ENCODE results near the gene HSFX3.
"Not testable (repeated sequence)": the region's sequence is repeated elsewhere in the genome, so short reads cannot be mapped to it uniquely, and the experiment has no call there.

Gene HSFX3

DNA sequence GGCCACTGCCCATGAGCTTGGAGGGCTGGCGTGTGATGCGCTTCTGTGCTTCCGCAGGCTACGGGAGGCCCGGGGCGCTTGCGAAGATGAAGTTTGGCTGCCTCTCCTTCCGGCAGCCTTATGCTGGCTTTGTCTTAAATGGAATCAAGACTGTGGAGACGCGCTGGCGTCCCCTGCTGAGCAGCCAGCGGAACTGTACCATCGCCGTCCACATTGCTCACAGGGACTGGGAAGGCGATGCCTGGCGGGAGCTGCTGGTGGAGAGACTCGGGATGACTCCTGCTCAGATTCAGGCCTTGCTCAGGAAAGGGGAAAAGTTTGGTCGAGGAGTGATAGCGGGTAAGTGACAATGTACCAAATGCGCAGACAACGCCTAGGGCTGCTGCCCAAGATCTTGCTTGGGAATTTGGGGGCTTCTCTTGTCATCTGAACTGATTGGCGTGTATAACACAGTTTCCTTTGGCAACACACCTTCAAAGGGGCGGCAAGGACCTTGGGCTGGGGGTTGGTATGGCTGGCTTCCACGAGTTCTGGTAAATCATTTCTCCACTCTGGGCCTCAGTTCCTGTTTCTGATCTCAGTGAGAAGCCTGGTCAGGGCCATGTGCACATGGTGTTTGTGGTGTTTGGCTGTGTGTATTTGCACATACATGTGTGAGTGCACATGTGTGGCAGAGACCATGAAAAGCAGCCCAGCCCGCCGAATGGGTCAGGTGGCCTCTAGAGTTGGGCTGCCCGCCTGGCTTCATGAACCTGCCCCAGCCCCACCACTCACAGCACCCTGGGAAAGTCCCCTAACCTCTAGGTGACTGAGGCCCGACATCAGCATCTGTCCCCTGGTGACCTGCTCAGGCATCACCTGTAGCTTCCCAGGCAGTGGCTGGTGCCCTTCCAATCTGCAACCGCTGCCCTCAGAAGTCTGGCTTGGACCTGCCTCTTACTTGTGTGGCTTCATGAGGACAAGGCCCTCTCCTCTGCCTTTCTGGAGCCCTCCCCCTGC, 3.9 kb downstream of the HSFX3 start:
- DNase-seq (ENCODE audit: low spot score): not testable (repeated sequence)

DNA sequence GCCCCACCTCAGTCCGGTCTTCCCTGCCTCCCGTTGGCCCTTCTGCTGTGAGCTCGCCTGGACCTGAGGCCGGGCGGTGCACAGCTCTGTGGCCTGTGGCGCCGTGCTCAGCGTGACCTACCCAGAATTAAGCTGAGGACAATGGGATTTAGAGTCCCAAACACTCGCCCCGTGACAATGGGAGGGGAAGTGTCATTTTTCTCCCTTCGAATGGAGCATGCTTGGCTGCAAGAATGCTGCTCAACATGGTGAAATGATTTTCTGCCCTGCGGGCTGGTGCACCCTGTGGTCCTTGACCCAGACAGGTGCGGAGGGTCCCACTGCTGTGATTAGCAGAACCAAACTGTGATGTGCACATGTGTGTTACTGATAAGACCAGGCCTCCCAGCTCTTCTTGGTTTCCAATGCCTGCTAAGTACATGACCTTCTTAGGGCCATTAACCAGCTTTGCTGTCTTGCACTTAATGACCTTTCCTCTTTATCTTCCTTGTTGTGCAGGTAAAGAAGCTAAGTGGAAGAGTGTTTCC, 8.1 kb downstream of the HSFX3 start:
- DNase-seq (ENCODE audit: low spot score): no peak

DNA sequence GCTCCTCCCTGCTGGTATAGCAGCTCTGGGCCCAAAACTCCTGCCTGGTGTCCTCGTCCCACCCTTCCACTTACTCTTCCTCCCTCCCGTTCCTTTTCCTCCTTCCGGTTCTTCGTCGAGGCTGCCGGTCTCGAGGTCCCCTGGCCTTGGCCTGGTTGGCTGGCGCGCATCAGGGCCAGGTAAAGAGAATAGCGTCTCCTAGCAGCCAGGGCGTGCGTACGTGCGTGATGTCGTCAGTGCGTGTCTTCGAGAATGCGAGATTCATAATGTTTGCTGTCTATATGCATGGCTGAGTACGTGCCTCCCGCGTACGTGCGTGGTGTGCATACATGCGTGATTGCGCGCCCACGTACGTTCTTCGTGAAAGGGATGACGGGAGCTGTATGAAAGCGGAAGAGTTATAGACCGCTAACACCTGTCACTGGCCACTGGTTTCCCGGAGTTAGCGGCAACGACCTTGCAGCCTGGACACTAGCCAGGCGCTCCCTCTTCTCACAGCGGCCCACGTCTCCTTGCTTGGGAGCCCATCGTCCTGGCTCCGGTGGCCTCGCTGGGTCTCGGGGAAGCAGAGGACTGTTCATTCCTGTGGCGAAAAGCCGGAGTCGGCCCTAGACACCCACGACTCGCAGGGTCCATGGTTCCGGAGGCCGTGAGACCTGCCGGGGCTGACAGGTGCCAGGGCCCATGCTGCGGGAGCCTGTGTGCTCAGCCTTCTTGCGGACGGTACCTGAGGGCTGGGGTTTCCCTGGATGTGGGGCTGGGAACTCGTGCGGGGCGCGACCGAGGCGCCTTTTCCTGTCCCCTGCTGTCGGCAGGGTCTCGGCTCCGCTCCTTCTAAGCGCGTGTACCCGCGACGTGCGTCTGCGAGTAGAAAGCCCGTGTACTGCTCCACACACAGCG, 8.9 kb downstream of the HSFX3 start, which contains the start of gene EOLA1:
TSS of gene EOLA1 (plus strand) at position 392 of the 900 bp plus-strand sequence. CDS start 4,619 bp downstream, outside the sequence.
- peak; percentile 81 for DNase-seq (ENCODE audit: low spot score)

DNA sequence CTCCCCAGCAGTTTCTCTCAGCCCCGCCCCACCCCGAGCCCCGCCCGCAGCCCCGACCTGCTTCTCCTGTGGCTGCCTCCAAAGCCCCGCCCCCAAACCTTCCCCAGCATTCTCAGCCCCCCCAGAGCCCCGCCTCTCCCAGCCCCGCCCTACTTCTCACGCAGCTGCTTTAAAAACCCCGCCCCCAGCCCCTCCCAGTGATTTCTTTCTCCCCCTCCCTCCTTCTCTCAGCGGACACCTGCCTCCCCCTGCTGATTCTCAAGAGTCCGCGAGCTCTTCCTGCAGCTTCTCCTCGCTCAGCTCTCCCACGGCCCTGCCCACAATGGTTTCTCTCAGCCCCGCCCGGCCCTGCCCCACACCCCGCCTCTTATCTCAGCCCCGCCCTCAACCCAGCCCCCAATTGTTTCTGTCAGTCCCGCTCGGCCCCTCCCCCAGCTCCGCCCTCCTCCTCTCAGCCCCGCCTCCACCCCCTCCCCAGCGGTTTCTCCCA, 9.5 kb downstream of the HSFX3 start:
- peak; percentile 73 for DNase-seq (ENCODE audit: low spot score)

DNA sequence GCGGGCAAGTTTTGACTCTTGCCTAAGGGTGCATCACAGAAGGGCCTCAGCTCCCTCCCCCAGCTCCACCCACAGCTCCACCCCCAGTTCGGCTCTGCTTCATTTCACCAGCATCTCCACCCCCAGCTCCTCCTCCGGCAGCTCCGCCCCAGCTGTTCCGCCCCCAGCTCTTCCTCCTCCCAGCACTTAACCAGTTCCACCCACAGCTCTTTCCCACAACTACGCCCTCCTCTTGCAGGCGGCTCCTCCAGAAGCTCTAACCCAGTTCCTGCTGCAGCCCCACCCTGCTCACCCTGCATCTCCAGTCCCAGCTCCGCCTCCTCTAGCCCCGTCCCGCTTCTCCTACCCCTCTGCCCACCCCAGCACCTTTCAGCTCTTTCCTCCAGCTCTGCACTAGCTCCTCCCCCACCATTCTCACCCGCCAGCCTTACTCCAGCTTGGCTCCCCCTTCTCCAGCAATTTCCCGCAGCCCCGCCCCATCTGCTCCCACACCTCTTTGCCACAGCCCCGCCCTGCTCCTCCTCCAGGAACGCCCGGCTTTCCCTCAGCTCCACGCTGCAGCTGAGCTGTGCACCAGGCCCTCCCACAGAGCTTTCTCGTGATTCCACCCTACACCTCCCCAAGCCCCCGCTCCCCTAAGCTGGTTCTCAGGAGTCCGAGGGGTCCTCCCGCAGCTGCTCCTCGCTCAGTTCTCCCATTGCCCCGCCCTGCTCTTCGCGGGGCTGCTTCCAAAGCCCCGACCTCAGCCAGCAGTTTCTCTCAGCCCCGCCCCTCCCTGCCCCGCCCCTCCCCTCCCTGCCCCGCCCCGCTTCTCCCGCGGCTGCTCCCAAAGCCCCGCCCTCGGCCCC, 10.2 kb downstream of the HSFX3 start:
- peak; percentile 73 for DNase-seq (ENCODE audit: low spot score)

DNA sequence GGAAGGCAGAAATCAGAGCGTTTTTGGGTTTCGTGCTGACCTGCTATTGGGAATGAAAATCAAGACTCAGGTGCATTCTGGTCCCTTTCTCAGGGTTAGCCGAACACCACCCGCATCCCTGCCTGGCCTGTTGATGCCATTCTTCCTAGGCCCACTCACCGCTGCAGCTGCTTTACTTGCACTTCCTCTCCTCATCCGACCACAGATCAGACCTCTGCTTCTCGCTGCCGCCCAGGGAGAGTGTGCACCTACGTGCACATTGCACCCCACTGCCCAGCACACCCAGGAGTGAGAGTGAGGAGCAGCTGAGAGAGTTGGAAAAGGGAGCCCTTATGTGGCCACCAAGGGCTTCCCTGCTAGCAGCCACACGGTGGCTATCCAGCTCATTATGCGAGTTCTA, 12.2 kb downstream of the HSFX3 start:
- not testable (repeated sequence) for DNase-seq (ENCODE audit: low spot score)

DNA sequence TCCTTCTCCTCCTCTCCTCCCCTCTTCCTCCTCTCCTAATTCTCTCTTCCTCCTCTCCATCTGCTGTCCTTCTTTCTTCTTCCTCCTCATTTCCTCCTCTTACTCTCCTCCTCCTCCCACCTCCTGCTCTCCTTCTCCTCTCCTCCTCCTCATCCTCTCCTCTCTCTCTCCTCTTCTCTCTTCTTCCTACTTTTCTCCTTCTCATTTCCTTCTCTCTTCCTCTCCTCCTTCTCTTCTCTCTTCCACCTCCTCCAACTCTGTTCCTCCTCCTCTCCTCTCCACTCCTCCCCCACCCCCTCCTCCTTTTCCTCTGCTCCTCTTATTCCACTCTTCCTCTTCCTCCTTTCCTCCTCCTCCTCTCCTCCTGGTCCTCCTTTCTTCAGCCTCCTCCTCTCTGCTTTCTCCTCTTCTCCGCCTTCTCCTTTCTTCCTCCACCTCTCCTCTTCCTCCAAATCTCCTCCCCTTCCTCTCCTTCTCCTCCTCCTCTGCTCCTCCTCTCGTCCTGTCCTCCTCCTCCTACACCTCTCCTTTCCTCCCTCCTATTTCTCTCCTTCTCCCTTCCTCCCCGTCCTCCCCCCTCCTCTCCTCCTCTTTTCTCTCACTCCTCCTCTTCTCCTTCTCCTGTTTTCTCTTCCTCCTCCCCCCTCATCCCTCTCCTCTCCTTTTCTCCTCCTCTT, 14.7 kb downstream of the HSFX3 start:
- DNase-seq (ENCODE audit: low spot score): not testable (repeated sequence)

DNA sequence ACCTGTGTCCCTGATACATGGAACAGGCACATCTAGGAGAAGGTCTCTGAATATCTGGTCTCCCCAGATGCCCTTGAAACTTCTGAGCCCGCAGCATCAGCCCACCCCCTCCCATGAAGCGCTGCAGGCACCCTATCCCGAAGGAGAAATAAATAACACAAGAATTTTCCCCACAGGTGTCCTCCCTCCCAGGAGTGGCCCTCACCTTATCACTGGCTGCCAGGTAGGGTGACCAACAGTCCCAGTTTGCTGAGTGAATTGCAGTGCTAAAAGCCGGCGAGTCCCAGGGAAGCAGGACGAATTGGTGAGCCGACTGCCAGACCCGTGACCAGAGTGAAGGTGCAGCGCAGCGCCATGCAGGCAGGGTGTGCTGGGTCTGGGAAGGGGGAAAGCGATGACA, 15.7 kb downstream of the HSFX3 start:
- DNase-seq (ENCODE audit: low spot score): not testable (repeated sequence)

DNA sequence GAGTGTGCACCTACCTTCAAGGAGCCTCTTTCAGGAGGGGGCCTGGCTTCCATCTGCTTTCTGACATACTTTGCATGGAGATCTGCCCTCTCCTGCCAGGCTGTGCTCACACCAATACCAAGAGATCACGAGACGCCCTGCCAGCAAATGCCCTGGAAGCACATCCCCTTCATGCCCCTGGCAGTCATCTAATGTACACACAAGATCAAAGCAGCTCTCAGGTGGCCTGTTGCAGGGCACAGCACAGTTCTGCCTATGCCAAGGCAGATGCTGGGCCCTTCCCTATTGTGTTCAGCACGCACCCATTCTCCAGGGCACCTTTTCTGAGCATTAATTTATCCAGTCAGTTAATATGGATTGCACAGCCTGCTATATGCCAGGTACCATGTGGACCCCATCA, 16.9 kb downstream of the HSFX3 start:
- DNase-seq (ENCODE audit: low spot score): not testable (repeated sequence)

DNA sequence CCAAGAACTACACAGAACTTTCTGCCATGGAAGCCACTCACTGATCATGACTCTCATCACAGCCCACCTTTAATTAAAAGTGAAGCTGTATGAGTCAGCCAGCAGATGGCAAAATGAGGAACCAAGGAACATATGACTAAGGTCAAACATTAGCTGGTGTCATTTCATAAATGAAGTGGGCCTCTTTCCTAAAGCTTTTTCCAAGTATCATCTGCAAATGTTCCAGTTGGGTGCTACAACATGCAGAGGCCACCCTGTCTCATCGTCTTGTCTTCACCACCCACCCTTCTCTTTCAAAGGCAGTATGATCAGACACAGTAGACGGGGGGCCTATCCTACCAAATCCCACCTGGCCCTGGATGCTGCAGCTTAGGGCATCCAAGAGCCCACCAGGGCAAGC, 18.1 kb downstream of the HSFX3 start:
- no peak for DNase-seq (ENCODE audit: low spot score)

DNA sequence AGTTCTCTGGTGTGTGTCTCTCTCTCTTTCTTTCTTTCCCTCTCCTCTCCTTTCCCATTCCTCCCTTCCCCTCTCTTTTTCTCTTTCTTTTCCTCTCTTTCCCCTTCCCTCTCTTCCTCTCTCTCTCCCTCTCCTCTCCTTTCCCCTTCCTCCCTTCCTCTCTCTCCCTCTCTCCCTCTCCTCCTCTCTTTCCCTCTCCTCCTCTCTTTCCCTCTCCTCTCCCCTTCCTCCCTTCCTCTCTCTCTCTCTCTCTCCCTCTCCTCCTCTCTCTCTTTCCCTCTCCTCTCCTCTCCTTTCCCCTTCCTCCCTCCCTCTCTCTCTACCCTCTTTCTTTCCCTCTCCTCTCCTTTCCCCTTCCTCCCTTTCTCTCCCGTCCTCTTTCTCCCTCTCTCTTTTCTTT, 21.3 kb downstream of the HSFX3 start:
- no peak for DNase-seq (ENCODE audit: low spot score)

DNA sequence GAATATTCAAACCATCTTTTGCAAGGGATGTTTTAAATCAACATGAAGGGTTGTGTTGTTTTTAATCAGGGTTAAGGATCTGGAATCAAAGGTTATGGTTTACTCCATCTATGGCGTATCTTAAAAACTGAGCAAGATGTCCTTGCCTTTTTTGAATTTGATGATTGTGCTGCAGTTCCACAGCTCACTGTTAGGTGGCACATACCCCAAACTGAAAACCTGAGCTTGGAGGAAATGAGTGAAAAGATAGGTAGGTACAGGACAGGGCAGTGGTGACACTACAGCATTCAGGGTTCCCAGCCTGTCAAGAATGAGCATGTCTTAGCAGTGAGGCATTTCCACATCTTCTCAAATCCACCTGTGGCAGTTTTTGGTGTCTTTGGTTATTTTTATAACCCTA, 22.0 kb downstream of the HSFX3 start:
- DNase-seq (ENCODE audit: low spot score): no peak

DNA sequence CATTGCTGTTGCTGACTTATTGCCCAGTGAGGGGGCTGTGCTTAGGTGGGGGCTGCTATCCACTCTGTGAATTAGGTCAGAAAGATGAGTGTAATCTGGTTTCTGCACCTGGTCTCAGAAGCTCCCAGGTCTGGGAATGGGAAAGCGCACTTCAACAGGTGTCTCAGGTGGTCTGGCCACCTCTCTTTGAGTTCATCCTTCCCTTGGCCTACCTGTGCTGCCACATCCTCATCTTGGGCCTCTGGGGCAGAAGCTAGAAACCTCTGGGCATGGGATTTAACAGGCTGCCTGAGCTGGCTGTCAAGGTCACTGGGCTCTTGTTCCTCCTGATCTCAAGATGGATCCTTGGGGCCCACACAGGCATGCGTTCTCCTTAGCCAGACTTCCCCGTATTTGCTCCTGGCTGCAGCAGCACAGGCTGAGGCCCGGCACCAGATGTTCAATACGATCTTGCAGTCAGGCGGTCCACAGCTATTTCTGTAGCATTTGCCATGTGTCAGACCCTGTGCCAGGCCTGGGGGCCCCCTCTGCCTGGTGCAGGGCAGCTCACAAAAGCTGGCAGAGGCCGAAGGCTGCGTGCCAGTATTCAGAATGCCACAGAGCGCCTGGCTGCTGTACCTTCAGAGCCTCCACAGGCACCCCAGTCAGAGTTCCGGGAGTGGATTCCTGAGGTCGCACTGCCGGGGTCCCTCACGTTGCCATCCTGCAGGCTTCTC, 23.2 kb downstream of the HSFX3 start:
- DNase-seq (ENCODE audit: low spot score): not testable (repeated sequence)

DNA sequence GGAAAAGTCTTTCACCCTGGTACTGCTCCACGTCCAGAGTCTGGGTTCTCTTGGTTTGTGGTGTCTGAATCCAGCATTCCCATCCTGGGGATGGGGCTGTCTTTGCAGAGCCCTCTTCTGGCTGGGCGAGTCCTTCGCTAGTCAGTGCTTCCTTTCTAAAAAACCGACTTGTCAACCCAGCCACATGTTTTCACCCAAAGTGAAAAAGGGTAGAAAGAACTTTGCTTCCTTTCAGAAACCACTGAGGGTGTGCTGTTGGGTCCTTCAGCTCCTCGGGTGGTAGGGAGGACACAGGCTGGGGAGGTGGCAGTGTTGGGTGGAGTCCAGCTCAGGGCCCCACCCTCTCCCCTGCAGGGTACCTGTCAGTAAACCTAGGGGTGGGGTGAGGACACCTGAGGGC, 23.8 kb downstream of the HSFX3 start:
- DNase-seq (ENCODE audit: low spot score): not testable (repeated sequence)

DNA sequence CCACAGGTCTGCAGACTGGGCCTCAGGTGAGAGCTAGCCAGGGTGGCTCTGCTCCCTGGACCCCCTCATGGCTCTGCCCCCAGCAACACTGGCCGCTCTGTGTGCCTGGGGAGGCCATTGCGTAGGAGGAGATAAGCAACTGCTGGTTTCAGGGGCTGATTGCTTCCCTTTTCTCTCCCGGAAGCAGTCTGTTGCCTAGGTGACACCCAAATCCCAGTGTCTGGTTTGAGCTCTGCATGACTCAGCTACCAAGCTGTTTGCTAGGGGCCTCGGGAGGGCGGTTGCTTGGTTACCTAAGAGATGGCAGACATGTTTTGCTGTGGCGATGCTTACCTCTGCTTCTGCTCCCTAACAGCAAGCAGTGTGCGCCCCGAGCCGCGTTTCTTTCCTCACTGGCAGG, 24.3 kb downstream of the HSFX3 start:
- not testable (repeated sequence) for DNase-seq (ENCODE audit: low spot score)

DNA sequence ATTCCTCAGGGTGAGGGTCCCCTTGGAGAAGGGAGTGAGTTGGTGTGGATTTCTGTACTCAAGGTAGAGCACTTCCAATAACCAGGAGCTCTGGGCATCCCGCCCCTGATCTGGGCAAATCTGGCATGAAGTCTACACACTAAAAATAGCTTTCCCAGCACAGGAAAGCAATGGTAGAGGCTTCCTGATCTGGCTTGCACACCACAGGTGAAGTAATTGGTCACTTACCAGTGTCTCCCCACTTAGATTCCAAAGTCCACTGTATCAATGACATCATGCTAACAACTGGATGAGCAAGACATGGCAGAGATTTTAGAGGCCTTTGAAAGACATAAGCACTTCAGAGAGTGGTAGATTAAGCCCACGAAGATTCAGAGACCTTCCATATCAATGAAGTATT, 26.8 kb downstream of the HSFX3 start:
- DNase-seq (ENCODE audit: low spot score): no peak

DNA sequence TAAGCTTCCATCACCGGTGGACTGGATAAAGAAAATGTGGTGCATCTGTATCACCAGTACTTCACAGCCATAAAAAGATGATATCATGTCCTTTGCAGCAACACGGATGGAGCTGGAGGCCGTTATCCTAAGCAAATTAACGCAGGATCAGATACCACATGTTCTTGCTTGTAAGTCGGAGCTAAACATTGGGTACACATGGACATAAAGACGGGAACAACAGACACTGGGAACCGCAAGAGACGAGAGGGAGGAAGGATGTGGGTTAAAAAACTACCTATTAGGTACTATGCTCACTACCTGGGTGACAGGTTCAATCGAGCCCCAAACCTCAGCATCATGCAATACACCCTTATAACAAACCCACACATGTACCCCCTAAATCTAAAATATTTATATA, 28.3 kb downstream of the HSFX3 start:
- DNase-seq (ENCODE audit: low spot score): no peak

DNA sequence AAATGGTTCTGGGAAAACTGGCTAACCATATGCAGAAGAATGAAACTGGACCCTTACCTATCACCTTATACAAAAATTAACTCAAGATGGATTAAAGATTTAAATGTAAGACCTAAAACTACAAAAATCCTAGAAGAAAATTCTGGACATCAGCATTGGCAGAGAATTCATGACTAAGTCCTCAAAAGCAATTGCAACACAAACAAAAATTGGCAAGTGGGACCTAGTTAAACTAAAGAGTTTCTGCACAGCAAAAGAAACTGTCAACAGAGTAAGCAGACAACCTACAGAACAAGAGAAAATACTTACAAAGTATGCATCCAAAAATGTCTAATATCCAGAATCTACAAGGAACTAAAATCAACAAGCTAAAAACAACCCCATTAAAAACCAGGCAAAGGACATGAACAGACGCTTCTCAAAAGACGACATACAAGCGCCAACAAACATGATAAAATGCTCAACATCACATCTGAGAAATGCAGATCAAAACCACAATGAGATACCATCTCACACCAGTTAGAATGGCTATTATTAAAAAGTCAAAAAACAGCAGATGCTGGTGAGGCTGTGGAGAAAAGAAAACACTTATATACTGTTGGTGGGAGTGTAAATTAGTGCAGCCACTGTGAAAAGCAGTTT, 29.0 kb downstream of the HSFX3 start:
- DNase-seq (ENCODE audit: low spot score): not testable (repeated sequence)

DNA sequence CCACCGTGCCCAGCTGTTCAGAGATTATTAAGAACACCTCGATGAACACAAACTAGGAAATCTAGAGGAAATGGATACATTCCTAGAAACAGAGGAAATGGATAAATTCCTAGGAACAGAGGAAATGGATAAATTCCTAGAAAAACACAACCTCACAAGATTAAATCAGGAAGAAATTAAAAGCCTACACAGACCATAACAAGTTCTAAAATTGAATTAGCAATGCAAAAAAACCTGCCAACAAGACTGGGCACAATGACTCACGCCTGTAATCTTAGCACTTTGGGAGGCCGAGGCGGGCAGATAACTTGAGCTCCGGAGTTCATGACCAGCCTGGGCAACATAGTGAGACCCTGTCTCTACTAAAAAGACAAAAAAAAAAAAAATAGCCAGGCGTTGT, 31.5 kb downstream of the HSFX3 start:
- no peak for DNase-seq (ENCODE audit: low spot score)
